ENCODE measurements around the gene ZDHHC14. TPM values are rescaled to one million over a fixed set of nuclear protein-coding genes. Genes with fewer than 3 reads are reported as not detected.

The ZDHHC14 gene
- total RNA-seq, 1 experiment from 2014 or later = 4.9 TPM

DNA sequence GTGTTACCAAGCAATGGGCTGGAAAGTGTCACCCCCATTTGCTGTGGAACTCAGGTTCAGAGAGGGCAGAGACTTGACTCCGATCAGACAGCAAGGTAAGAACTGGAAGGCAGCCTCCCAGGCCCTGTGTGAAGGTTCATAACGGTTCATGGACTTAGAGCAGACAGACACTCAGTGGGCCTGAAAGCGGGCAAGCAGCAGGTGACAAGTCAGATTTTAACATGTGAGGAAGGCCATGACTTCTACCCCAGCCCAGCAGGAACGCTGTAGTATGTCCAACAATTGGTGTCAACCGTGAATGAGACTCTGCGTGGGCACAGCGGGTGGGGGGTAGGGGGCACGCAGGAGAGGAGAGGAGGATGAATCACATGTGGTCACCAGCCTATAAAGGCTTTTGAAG lies 224.5 kb downstream of the ZDHHC14 start:
- intact Hi-C loops (cut with micrococcal nuclease) = no loop called here
- Histone ChIP-seq H3K9ac (ENCODE audit: low read length) (no peak overlapping the region), H3K79me2 (ENCODE audit: low read length) (no peaks in the 10 kb centered on the region), H4K20me1 (ENCODE audit: low read length) (no peaks in the 10 kb centered on the region), H3K4me1 (ENCODE audit: insufficient read depth, low read length) (no peaks in the 10 kb centered on the region), H3K4me2 (ENCODE audit: low read length) (no peak overlapping the region), H3K27me3 (ENCODE audit: low read length) (no peaks in the 10 kb centered on the region), H3F3A (ENCODE audit: low read length, unreplicated experiment) (no peaks in the 10 kb centered on the region), H3K9me3 (ENCODE audit: low read length) (no peaks in the 10 kb centered on the region), H3K9me2 (replicated peaks; ENCODE audit: low read length) (no peaks in the 10 kb centered on the region), H2AFZ (ENCODE audit: low read length) (no peak overlapping the region), H3K36me3 (ENCODE audit: low read depth, low read length) (no peaks in the 10 kb centered on the region), H3K4me3 (ENCODE audit: low read length) (no peak overlapping the region), H3K27ac (ENCODE audit: low read length) (no peak overlapping the region)
- POLR2A ChIA-PET (ENCODE audit: unreplicated experiment) = no interaction called here
- no TSS peak for BruUV-seq (replicated peaks)
- DNase-seq = no peak
- TF ChIP-seq EZH2 (IDR thresholded peaks at IDR 0.05; ENCODE audit: low read length, unreplicated experiment) (no peak), CTCF (conservative IDR thresholded peaks at IDR 0.05; ENCODE audit: low read depth, low read length) (no peak), EZH2phosphoT487 (IDR thresholded peaks at IDR 0.05; ENCODE audit: borderline replicate concordance, low read length) (no peak)
- no peak for ATAC-seq
- CTCF ChIA-PET = no interaction called here

GRCh38 chr6:157606516-157606915 lies 225.5 kb downstream of the ZDHHC14 start:
- Histone ChIP-seq H3K9me3 (ENCODE audit: low read length) (no peaks in the 10 kb centered on the region), H3F3A (ENCODE audit: low read length, unreplicated experiment) (no peaks in the 10 kb centered on the region), H3K4me1 (ENCODE audit: insufficient read depth, low read length) (peaks cover 3% of the 10 kb centered on the region), H3K9ac (ENCODE audit: low read length) (no peak overlapping the region), H4K20me1 (ENCODE audit: low read length) (no peaks in the 10 kb centered on the region), H2AFZ (ENCODE audit: low read length) (no peak overlapping the region), H3K36me3 (ENCODE audit: low read depth, low read length) (no peaks in the 10 kb centered on the region), H3K9me2 (replicated peaks; ENCODE audit: low read length) (no peaks in the 10 kb centered on the region), H3K27me3 (ENCODE audit: low read length) (no peaks in the 10 kb centered on the region), H3K79me2 (ENCODE audit: low read length) (no peaks in the 10 kb centered on the region), H3K4me3 (ENCODE audit: low read length) (no peak overlapping the region), H3K4me2 (ENCODE audit: low read length) (no peak overlapping the region), H3K27ac (ENCODE audit: low read length) (no peak overlapping the region)
- BruUV-seq (replicated peaks) = no TSS peak
- TF ChIP-seq CTCF (conservative IDR thresholded peaks at IDR 0.05; ENCODE audit: low read depth, low read length) (no peak), EZH2 (IDR thresholded peaks at IDR 0.05; ENCODE audit: low read length, unreplicated experiment) (no peak), EZH2phosphoT487 (IDR thresholded peaks at IDR 0.05; ENCODE audit: borderline replicate concordance, low read length) (no peak)
- POLR2A ChIA-PET (ENCODE audit: unreplicated experiment) = no interaction called here
- DNase-seq (no peak), ATAC-seq (no peak)
- intact Hi-C loops (cut with micrococcal nuclease) = no loop called here
- CTCF ChIA-PET = no interaction called here

GRCh38 chr6:157607317-157608109 lies 226.5 kb downstream of the ZDHHC14 start:
- CTCF ChIA-PET = interaction anchor here (0.5 kb wide), 1 partner anchor 72 kb away, joined by 3 read pairs; no protein-coding TSS in a partner anchor

More at GRCh38 chr6:157607317-157608109, 226.5 kb downstream of the ZDHHC14 start:
- no TSS peak for BruUV-seq (replicated peaks)
- DNase-seq (no peak), ATAC-seq (no peak)
- H2AFZ ChIP-seq (ENCODE audit: low read length) = no peak overlapping the region
- peaks cover 13% of the 10 kb centered on the region for H3K4me1 ChIP-seq (ENCODE audit: insufficient read depth, low read length)
- no peaks in the 10 kb centered on the region for H3K9me3 ChIP-seq (ENCODE audit: low read length)
- POLR2A ChIA-PET (ENCODE audit: unreplicated experiment) = no interaction called here
- H3K9me2 ChIP-seq (replicated peaks; ENCODE audit: low read length) = no peaks in the 10 kb centered on the region
- no peak for TF ChIP-seq EZH2phosphoT487 (IDR thresholded peaks at IDR 0.05; ENCODE audit: borderline replicate concordance, low read length)
- TF ChIP-seq EZH2 (IDR thresholded peaks at IDR 0.05; ENCODE audit: low read length, unreplicated experiment) = no peak
- TF ChIP-seq CTCF (conservative IDR thresholded peaks at IDR 0.05; ENCODE audit: low read depth, low read length) = no peak
- H3K4me3 ChIP-seq (ENCODE audit: low read length) = no peak overlapping the region
- no peak overlapping the region for H3K27ac ChIP-seq (ENCODE audit: low read length)
- H4K20me1 ChIP-seq (ENCODE audit: low read length) = no peaks in the 10 kb centered on the region
- intact Hi-C loops (cut with micrococcal nuclease) = no loop called here
- no peak overlapping the region for H3K9ac ChIP-seq (ENCODE audit: low read length)
- H3F3A ChIP-seq (ENCODE audit: low read length, unreplicated experiment) = no peaks in the 10 kb centered on the region
- no peak overlapping the region for H3K4me2 ChIP-seq (ENCODE audit: low read length)
- no peaks in the 10 kb centered on the region for H3K36me3 ChIP-seq (ENCODE audit: low read depth, low read length)
- no peaks in the 10 kb centered on the region for H3K27me3 ChIP-seq (ENCODE audit: low read length)
- no peaks in the 10 kb centered on the region for H3K79me2 ChIP-seq (ENCODE audit: low read length)

Data from PC-3 (cell line).